HFFc6 (cell line): ENCODE measurements around the gene GNB1. TPM values are rescaled to one million over a fixed set of nuclear protein-coding genes. Genes with fewer than 3 reads are reported as not detected.
A peak's percentile ranks its signal among the peaks of the same experiment; 100 is the strongest.

Experiments used
- DNase-seq: peaks from one replicate; pipeline ENCODE4 v3.0.0-alpha.2; 2018
- H3K27ac Mint-ChIP-seq: 2 replicates; pipeline ENCODE4 v1.8.0; 2020; ENCODE audit warnings: mild to moderate bottlenecking, mixed read lengths
- H3K27me3 Mint-ChIP-seq: 2 replicates; pipeline ENCODE4 v1.8.0; 2021; ENCODE audit warnings: mild to moderate bottlenecking, moderate library complexity, mixed read lengths; ENCODE audit not compliant: insufficient read depth
- H3K36me3 Mint-ChIP-seq: 2 replicates; pipeline ENCODE4 v1.8.0; 2021; ENCODE audit warnings: low read depth, mixed read lengths
- H3K4me1 Mint-ChIP-seq: 2 replicates; pipeline ENCODE4 v1.8.0; 2020; ENCODE audit warnings: low read depth, mixed read lengths
- H3K4me3 Mint-ChIP-seq: 2 replicates; pipeline ENCODE4 v1.8.0; 2020; ENCODE audit warnings: mild to moderate bottlenecking, moderate library complexity, mixed read lengths
- H3K9me3 Mint-ChIP-seq: 2 replicates; pipeline ENCODE4 v1.8.0; 2020; ENCODE audit warnings: mild to moderate bottlenecking, mixed read lengths
- CTCF ChIP-seq: fragments of 200-600 bp; sonication (generic); IDR thresholded peaks from 2 replicates; pipeline ENCODE4 v1.5.0; 2021; ENCODE audit warnings: antibody characterized with exemption, mild to moderate bottlenecking
- total RNA-seq, 6 experiments: library from RNA; stranded (reverse); fragmentation: NEBNext Ultra II Directional; extraction: Animal tissue kit (Norgen Biotek cat#: 25700); gene quantifications; 2 replicates in 1 of 6; 3 replicates in 5 of 6; pipeline ENCODE4 v1.2.3, GENCODE V29; 2021

Gene GNB1
- total RNA-seq, 6 experiments from 2014 or later = 502 to 618 (median 574) TPM

GRCh38 chr1:1881727-1882126, 9.2 kb downstream of the GNB1 start:
- Mint-ChIP-seq H3K4me1 (peaks cover 68% of the 10 kb centered on the region), H3K27me3 (no peaks in the 10 kb centered on the region; the same call in none of the 2 replicates), H3K36me3 (peaks cover 12% of the 10 kb centered on the region), H3K9me3 (no peaks in the 10 kb centered on the region), H3K4me3 (no peak overlapping the region; the same call in 1 of the 2 replicates), H3K27ac (peak overlapping the region; percentile 84; the same call in 1 of the 2 replicates)
- TF ChIP-seq CTCF = no peak
- no peak for DNase-seq

- H3K4me1 Mint-ChIP-seq = peaks cover 70% of the 10 kb centered on the region
- H3K36me3 Mint-ChIP-seq = peaks cover 17% of the 10 kb centered on the region
- no peak overlapping the region for H3K4me3 Mint-ChIP-seq
- TF ChIP-seq CTCF = no peak
- no peaks in the 10 kb centered on the region for H3K9me3 Mint-ChIP-seq
- peaks cover 4% of the 10 kb centered on the region for H3K27me3 Mint-ChIP-seq
- DNase-seq = no peak
- H3K27ac Mint-ChIP-seq = peak overlapping the region; percentile 84
These were observed 10.1 kb downstream of the GNB1 start for GRCh38 chr1:1880617-1881312.

- peaks cover 4% of the 10 kb centered on the region for H3K27me3 Mint-ChIP-seq
- H3K4me1 Mint-ChIP-seq = peaks cover 75% of the 10 kb centered on the region
- TF ChIP-seq CTCF = no peak
- H3K9me3 Mint-ChIP-seq = no peaks in the 10 kb centered on the region
- peaks cover 22% of the 10 kb centered on the region for H3K36me3 Mint-ChIP-seq
- DNase-seq = no peak
- H3K27ac Mint-ChIP-seq = no peak overlapping the region
- H3K4me3 Mint-ChIP-seq = no peak overlapping the region
These were observed 10.9 kb downstream of the GNB1 start for GRCh38 chr1:1879942-1880341.

- TF ChIP-seq CTCF = no peak
- Mint-ChIP-seq H3K9me3 (no peaks in the 10 kb centered on the region), H3K4me3 (no peak overlapping the region; the same call in 1 of the 2 replicates), H3K27me3 (peaks cover 4% of the 10 kb centered on the region), H3K27ac (peak overlapping the region; percentile 32), H3K4me1 (peaks cover 63% of the 10 kb centered on the region), H3K36me3 (peaks cover 25% of the 10 kb centered on the region)
- DNase-seq = no peak
These were observed 12.9 kb downstream of the GNB1 start for GRCh38 chr1:1877865-1878436.

GRCh38 chr1:1876335-1876930, 14.5 kb downstream of the GNB1 start:
- Mint-ChIP-seq H3K36me3 (peaks cover 39% of the 10 kb centered on the region), H3K4me1 (peaks cover 63% of the 10 kb centered on the region), H3K4me3 (peak overlapping the region; percentile 55)

More at GRCh38 chr1:1876335-1876930, 14.5 kb downstream of the GNB1 start:
- Mint-ChIP-seq H3K9me3 (no peaks in the 10 kb centered on the region), H3K27ac (peak overlapping the region; percentile 77), H3K27me3 (peaks cover 4% of the 10 kb centered on the region)
- no peak for TF ChIP-seq CTCF
- DNase-seq = peak; percentile 63
